Measurements from ENCODE around the gene HDAC11. TPM values are rescaled to one million over a fixed set of nuclear protein-coding genes. Genes with fewer than 3 reads are reported as not detected.
A peak's percentile ranks its signal among the peaks of the same experiment; 100 is the strongest.

Gene HDAC11
- total and polyA plus RNA-seq, 9 of the 15 experiments (the other 6 are each of a cell fraction or from before 2014, with no cell fraction given), result 0.60 to 6.0 (median 4.5) TPM

GRCh38 chr3:13462125-13462629 is 17.9 kb upstream of the HDAC11 start:
- no peak overlapping the region for H3K27ac ChIP-seq (ENCODE audit: extremely low read depth, low read depth, low read length)
- no peaks in the 10 kb centered on the region for H3K9me3 ChIP-seq (replicated peaks; ENCODE audit: control insufficient read depth, insufficient read depth, low read depth, low read length)
- no peaks in the 10 kb centered on the region for H3K79me2 ChIP-seq (ENCODE audit: control insufficient read depth, insufficient read depth, low read length)
- H3K9me1 ChIP-seq (ENCODE audit: control insufficient read depth, insufficient read depth, low read length), result no peaks in the 10 kb centered on the region
- H3K4me2 ChIP-seq (ENCODE audit: insufficient read depth, low read length), result no peak overlapping the region
- H3K27me3 ChIP-seq (ENCODE audit: control insufficient read depth in 2 of 2, insufficient read depth in 2 of 2, low read length in 2 of 2), result peaks cover 6 to 25% of the 10 kb centered on the region in 2 experiments; a peak in 3 of 5 replicates
- DNase-seq (ENCODE audit: extremely low read depth in 1 of 4, low spot score in 3 of 4) (no peak), ATAC-seq (no peak), FAIRE-seq (no peak)
- H3K4me3 ChIP-seq, result no peak overlapping the region
- H3K9ac ChIP-seq (ENCODE audit: insufficient read depth in 1 of 2, low read depth in 2 of 2, low read length in 2 of 2), result no peak overlapping the region
- in situ Hi-C loops (cut with MboI) (loop anchor here (5.0 kb wide), 1 partner anchor 375 kb away; no protein-coding TSS in a partner anchor), intact Hi-C loops (cut with micrococcal nuclease) (loop anchor here (5.0 kb wide), 1 partner anchor 260 kb away; no protein-coding TSS in a partner anchor)
- ChIA-PET CTCF (ENCODE audit: low intra/inter-chr PET ratio) (interaction anchor here (1.5 kb wide), 1 partner anchor 370 kb away, joined by 3 read pairs; no protein-coding TSS in a partner anchor), POLR2A (interaction anchor here (1.1 to 1.5 kb wide), 2 partner anchors 18 to 35 kb away, joined by 3 to 4 read pairs; partner anchors contain the start of gene HDAC11)
- H2AFZ ChIP-seq (ENCODE audit: low read depth, low read length), result no peak overlapping the region
- 39% methylated on average over 8 of the region's 8 CpGs for WGBS (ENCODE audit: insufficient coverage, low coverage, missing lambda C conversion rate)
- H3K36me3 ChIP-seq (ENCODE audit: control insufficient read depth, insufficient read depth, low read length), result no peaks in the 10 kb centered on the region
- H3K4me1 ChIP-seq (replicated peaks in 1 of 2; ENCODE audit: control insufficient read depth in 2 of 2, insufficient read depth in 2 of 2, low read length in 2 of 2), result peaks cover 4 to 14% of the 10 kb centered on the region in 2 experiments; a peak in 4 of 5 replicates
- H4K20me1 ChIP-seq (replicated peaks; ENCODE audit: control insufficient read depth, insufficient read depth, low read length), result no peaks in the 10 kb centered on the region
- BruUV-seq (replicated peaks), result no TSS peak
- no peak for TF ChIP-seq ZNF699 (CRISPR knock-in tag; IDR thresholded peaks at IDR 0.05; ENCODE audit: insufficient replicate concordance)
- TF ChIP-seq ATF3 (IDR thresholded peaks at IDR 0.05), result peak; percentile 52
- no peak for TF ChIP-seq ATF3 (CRISPR knock-in tag; conservative IDR thresholded peaks at IDR 0.05)
- peak; percentile 70; the same call in 1 of the 2 replicates for TF ChIP-seq ZNF384 (IDR thresholded peaks at IDR 0.05; ENCODE audit: low read depth, low read length)
- no peak for TF ChIP-seq NR2C2 (CRISPR knock-in tag; IDR thresholded peaks at IDR 0.05)
- no peak for TF ChIP-seq NR2C2 (tag; IDR thresholded peaks at IDR 0.05)
- no peak for TF ChIP-seq BACH1 (tag; IDR thresholded peaks at IDR 0.05)
- no peak for TF ChIP-seq HBP1 (CRISPR knock-in tag; IDR thresholded peaks at IDR 0.05)
- TF ChIP-seq GTF2A2 (tag; IDR thresholded peaks at IDR 0.05), result no peak
- no peak for TF ChIP-seq DEAF1 (CRISPR knock-in tag; IDR thresholded peaks at IDR 0.05)
- TF ChIP-seq ATF1 (CRISPR knock-in tag; IDR thresholded peaks at IDR 0.05), result no peak
- TF ChIP-seq ATF1 (tag; IDR thresholded peaks at IDR 0.05), result no peak
- 0 out of 2 replicates have a peak, but pooled peaks have one; percentile 32 for TF ChIP-seq BCOR (IDR thresholded peaks at IDR 0.05)
- TF ChIP-seq ZKSCAN3 (CRISPR knock-in tag; IDR thresholded peaks at IDR 0.05), result no peak
- TF ChIP-seq TBL1XR1 (IDR thresholded peaks at IDR 0.05; ENCODE audit: low read length in 2 of 2), result no peak
- no peak for TF ChIP-seq SP1 (CRISPR knock-in tag; IDR thresholded peaks at IDR 0.05)
- TF ChIP-seq CBX5 (IDR thresholded peaks at IDR 0.05; ENCODE audit: borderline replicate concordance, low read depth), result no peak
- TF ChIP-seq ZNF655 (CRISPR knock-in tag; IDR thresholded peaks at IDR 0.05), result no peak
- peak in 1 of 2 experiments; percentile 30; a peak in 1 of 4 replicates for TF ChIP-seq TRIM24 (IDR thresholded peaks at IDR 0.05)
- TF ChIP-seq ARID1B (IDR thresholded peaks at IDR 0.05), result no peak

Data from K562 (cell line).